GM12873 (cell line): ENCODE data around the gene CRHR1.
A peak's percentile ranks its signal among the peaks of the same experiment; 100 is the strongest.

ENCODE experiments used
- TF ChIP-seq, protein P1 (sequence below): IDR thresholded peaks from 2 replicates; pipeline ENCODE4 v1.5.1; 2012; ENCODE audit warnings: low read depth, mild to moderate bottlenecking, moderate library complexity, low read length, control low read depth; ENCODE audit not compliant: insufficient read depth; ENCODE audit errors: missing control alignments

CRHR1 gene

DNA sequence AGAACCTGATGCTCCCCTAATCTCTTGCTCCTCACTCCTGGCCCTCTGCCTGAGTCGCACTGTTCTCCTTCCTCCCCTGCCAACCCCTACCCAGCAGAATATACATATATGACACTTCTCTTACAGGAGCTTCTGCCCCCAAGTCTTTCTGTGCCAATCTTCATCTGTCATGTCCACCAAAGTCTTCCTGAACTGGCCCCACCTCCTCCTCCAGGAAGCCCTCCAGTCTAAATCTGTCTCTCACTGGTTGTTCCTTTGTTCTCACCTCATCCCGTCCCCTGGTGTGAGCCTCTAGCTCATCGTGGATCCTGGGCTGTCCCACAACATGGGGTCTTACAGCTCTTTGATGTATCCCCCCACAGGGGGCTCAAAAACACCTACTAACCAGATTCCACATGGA, 8.3 kb downstream of the CRHR1 start:
- TF ChIP-seq, protein P1, sequence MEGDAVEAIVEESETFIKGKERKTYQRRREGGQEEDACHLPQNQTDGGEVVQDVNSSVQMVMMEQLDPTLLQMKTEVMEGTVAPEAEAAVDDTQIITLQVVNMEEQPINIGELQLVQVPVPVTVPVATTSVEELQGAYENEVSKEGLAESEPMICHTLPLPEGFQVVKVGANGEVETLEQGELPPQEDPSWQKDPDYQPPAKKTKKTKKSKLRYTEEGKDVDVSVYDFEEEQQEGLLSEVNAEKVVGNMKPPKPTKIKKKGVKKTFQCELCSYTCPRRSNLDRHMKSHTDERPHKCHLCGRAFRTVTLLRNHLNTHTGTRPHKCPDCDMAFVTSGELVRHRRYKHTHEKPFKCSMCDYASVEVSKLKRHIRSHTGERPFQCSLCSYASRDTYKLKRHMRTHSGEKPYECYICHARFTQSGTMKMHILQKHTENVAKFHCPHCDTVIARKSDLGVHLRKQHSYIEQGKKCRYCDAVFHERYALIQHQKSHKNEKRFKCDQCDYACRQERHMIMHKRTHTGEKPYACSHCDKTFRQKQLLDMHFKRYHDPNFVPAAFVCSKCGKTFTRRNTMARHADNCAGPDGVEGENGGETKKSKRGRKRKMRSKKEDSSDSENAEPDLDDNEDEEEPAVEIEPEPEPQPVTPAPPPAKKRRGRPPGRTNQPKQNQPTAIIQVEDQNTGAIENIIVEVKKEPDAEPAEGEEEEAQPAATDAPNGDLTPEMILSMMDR, result no peak

DNA sequence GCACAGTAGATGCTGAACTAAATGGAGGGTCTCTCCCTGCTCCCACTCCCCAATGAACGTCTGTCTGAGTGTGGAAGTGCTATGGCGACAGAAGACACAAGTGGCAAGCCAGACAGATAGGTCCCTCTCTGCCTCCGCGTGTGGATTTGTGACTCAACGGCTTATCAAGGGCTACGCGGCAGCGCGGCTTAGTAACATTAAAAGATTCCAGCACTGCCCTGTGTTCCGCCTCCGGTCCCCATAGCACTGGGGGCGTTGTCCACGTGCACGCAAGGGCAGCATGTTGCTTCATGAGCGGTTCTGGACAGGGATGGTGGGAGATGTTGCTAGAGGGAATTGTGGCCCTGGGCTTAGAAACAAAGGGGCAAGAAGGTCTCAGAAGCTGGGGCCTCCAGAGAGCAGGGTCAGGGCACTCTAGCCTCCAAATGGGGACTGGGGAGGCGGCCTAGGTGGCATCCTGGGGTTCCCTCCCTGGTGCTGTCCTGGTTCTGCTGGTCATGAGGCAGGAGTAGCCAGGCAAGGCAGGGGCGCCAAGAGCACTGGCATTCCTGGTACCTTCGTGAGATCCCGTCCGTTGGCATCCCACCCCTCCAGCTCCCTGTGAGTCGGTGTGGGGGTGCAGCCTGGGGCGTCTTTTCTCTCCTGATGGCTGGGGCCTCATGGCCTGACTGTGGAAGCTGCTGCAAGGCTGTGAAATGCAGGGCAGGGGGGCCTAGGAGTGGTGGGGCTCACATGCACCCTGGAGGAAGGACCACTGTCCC, 9.1 kb downstream of the CRHR1 start:
- TF ChIP-seq, protein P1, result no peak

DNA sequence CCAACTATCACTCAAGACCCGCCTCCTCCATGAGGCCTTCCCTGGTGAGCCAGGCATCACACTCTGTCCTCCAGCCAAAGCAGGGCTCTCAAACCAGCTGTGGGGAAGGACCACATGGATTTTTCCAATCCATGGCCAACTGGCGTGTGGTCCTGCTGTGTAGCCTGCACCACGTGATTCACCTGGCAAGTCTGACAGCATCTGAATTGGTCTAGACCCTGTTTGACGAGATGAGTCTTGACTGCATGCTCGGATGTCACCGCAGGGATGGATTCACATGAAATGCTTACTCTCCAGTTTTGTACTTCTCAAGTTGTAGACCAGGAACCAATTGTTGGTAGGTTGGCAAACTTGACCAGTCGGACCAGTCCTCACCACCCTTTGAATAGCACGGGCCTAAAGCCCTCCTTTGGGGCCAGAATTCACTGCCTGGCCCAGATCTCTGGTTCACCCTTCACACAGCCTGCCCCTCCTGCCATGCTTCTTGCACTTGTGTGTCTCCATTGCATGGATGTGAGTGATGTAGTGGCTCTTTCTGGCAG, 9.9 kb downstream of the CRHR1 start:
- TF ChIP-seq, protein P1, result no peak

DNA sequence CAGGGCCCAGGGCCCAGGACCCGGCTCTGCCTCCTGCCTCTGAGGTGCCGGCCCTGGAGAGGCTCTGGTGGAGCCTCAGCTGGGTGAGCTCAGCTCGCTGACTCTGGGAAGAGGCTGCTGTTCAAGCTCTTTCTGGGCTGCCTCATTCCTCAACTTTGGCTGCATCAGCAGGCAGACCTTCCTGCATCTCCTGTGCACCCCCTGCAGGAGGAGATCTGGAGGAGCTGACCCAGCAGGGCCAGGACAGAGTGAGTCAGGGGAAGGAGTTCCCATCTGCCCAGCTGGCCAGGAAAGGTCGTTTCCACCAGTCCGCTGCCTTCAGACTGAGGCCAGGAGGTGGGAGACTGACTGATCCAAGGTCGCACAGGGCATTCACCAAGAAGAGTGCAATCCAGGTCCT, 10.7 kb downstream of the CRHR1 start:
- TF ChIP-seq, protein P1, result peak; percentile 8

DNA sequence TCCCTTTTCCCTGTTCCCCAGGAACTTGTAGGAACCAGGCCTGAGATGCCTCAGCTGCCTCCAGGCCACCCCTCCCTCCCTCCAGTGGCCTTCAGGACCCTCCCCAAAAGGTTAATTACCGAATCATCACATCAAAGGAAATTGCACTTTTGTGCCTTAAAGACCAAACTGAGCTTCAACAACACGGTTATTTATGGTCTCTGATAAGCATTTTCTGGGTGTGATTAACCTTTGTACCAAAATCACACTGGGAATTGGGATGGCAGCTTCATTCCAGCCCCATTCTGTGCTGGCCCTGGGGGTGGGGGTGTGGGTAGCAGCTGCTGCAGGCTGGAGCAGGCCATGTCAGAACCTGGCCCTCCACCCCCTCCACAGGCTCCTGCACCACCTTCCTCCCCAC, 16.7 kb downstream of the CRHR1 start:
- TF ChIP-seq, protein P1, result no peak

DNA sequence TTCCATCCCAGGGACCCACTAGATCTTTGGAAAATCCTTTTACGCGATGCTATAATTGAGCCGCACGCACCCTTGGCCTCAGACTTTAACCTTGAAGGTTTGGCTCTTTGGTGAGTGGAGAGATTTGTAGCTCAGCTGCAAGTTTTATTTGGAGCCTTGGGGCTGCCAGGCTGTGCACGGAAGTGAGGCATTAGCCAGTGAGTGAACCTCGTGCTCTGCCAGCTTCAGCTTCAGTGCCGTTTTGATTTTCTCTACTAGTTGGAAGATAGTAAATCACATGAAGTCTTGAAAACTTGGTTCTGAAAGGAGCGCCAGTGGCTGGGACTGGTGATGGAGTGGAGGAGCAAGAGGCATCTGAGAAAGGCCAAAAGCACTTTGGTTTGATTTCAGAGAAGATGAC, 17.3 kb downstream of the CRHR1 start:
- TF ChIP-seq, protein P1, result no peak

DNA sequence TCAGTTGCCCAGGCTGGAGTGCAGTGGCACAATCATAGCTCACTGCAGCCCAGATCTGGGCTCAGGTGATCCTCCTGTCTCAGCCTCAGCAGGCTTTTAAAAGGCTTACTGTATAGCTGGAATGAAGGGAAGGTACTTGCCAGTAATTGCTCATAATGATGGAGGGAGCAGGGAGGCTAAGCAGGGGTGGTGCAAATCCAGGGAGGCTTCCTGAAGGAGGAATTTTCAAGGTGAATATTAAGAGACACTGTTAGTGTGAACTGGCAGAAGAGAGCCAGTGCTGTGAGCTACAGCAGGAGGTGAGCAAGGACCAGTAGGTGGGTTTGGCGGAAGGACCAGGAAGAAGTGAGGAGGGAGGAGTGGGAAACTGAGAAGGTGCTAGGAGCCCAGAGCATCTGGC, 24.7 kb downstream of the CRHR1 start:
- TF ChIP-seq, protein P1, result no peak
